GM12872 (cell line): ENCODE measurements around the gene ARHGAP4.

Experiments used
- TF ChIP-seq, protein P1 (sequence below): IDR thresholded peaks from 3 replicates; pipeline ENCODE4 v1.5.1; 2011; ENCODE audit warnings: low read depth, mild to moderate bottlenecking, low read length, moderate library complexity; ENCODE audit not compliant: insufficient read depth

Gene ARHGAP4

DNA sequence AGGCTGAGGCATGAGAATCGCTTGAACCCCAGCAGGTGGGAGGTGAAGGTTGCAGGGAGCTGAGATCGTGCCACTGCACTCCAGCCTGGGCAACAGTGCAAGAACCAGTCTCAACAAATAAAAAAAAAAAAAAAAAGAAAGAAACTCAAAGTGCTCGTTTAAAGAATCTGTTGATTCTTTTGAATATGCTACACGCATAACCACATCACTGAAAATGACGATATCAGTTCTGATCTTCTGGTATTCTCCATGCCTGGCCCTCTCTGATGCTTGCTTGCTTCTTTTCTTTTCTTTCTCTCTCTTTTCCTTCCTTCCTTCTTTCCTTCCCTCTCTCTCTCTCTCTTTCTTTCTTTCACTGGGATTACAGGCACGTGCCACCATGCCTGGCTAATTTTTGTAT, 14.3 kb downstream of the ARHGAP4 start:
- TF ChIP-seq, protein P1, sequence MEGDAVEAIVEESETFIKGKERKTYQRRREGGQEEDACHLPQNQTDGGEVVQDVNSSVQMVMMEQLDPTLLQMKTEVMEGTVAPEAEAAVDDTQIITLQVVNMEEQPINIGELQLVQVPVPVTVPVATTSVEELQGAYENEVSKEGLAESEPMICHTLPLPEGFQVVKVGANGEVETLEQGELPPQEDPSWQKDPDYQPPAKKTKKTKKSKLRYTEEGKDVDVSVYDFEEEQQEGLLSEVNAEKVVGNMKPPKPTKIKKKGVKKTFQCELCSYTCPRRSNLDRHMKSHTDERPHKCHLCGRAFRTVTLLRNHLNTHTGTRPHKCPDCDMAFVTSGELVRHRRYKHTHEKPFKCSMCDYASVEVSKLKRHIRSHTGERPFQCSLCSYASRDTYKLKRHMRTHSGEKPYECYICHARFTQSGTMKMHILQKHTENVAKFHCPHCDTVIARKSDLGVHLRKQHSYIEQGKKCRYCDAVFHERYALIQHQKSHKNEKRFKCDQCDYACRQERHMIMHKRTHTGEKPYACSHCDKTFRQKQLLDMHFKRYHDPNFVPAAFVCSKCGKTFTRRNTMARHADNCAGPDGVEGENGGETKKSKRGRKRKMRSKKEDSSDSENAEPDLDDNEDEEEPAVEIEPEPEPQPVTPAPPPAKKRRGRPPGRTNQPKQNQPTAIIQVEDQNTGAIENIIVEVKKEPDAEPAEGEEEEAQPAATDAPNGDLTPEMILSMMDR, result no peak

DNA sequence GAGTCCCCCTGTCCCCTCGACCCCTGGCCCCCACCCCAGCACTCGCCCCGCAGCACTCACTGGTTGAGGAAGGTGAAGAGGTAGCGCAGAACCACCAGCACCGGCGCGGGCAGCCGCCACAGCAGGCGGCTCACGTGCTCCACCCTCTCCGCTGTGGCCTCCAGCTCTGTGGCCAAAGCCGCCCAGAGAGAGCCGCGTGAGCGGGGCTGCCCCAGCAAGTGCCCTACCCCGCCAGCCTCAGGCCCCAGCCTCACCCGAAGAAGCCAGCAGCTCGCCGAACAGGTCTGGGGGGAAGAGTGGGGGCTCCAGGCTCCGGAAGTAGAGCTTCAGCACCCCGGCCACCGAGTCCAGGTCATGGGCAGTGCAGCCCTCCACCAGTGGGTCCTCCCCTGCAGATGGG, 15.6 kb downstream of the ARHGAP4 start:
- TF ChIP-seq, protein P1, result no peak

DNA sequence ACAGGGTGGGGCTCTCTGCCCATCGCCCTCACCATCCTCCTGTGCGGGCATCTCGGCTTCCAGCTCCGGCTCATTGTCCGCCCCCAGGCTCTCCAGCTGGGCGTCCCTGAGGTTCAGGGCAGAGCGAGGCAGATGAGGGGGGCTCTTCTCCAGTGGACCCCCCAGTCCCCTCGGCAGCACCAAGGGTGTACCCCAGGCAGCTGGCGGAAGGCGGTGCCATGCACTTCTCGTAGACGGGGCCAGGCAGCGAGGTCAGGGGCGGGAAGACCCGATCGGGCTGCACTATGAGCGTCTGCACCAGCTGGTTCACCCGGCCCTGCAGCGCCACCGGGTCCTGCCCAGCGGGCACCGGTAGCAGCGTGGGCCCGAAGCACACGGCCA, 16.1 kb downstream of the ARHGAP4 start:
- TF ChIP-seq, protein P1, result no peak

DNA sequence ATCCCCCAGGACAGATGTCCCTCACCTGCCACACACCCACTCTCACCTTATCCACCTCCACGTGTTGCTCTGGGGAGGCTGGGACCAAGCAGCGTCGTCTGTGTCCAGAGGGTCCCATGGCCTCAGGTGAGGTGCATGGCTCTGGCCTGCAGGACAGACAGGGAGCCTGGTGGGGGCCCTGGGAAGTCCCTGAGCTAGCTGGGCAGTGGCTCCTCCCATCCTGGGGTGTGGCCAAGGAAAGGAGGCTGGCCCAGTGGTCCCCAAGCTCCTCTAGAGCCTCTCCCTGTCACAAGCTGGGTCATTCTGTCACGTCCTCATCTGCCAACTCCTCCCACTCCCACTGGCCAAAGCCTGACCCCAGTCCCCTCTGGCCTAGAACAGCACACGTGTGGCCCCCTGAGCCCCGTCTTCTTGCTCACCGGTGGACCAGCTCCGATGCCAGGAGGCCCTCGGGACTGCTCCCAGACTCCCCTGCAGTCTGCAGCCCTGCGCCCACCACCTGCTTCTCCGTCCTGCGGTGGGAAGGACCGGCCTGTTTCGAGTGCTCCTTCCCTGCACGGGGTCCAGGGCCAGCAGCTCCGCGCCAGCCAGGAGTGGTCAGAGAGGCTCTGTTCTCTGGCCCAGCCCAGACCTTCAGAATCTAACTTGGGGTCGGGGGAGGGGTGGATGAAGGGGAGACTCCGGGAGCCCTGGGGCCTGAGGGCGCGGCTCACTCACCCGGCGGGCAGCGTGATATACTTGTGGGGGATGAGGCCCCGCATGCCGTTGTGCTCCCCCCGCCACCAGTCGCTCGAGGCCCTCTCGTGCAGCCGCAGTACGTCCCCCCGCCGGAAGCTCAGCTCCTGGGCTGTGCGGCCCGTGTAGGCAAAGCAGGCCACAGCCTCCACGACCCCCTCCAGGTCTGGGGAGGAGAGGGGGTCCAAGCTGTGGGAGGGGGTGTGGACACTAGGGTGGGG, 16.8 kb downstream of the ARHGAP4 start:
- TF ChIP-seq, protein P1, result no peak

DNA sequence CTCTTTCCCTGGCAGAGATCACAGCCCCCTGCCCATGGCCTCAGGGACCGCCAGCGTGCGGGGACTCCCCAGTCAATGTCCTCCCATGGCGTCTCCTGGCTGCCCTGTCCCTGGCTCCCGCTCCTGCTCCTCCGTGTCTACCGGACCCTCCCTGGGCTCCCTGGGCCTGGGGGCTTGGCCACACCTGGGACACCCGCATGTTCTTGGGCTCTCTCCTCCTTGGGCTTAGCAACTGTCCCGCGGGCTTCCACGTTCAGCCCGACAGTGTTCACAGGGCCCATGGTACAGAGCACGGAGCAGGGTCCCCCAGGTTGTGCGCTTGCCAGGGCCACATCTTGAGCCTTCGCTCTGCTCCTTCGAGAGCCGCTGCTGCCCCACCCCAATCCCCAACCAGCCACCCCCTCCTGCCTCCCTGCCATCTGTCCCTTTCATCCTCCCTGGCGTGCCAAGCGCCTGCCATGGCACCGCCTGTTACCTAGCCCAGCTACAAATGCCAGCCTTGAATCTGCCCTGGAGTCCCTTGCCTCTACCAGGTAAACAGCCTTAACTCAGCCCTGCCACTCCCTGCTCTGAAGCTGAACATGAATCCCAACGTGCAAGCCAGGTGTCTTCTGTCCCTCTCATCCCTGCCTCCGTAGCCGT, 17.7 kb downstream of the ARHGAP4 start:
- TF ChIP-seq, protein P1, result no peak

DNA sequence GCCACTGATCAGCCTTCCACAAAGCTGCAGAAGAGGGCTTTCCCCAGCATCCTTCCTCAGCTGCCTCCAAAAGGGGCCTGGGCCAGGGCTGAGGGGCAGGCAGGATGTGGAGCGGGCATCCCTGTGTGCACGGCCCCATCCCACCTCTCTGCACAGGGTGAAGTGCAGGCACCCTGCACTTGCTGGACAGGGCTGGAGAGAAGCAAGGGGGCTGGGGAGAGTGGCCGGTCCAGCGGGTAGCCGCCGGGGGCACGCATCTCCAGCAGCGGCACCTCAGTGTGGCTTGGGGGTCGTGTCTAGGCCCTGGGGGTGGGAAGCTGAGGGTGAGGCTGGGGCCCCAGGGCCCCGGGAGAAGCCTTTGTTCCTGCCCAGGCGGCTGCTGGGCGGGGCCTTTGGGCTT, 18.6 kb downstream of the ARHGAP4 start:
- TF ChIP-seq, protein P1, result no peak

DNA sequence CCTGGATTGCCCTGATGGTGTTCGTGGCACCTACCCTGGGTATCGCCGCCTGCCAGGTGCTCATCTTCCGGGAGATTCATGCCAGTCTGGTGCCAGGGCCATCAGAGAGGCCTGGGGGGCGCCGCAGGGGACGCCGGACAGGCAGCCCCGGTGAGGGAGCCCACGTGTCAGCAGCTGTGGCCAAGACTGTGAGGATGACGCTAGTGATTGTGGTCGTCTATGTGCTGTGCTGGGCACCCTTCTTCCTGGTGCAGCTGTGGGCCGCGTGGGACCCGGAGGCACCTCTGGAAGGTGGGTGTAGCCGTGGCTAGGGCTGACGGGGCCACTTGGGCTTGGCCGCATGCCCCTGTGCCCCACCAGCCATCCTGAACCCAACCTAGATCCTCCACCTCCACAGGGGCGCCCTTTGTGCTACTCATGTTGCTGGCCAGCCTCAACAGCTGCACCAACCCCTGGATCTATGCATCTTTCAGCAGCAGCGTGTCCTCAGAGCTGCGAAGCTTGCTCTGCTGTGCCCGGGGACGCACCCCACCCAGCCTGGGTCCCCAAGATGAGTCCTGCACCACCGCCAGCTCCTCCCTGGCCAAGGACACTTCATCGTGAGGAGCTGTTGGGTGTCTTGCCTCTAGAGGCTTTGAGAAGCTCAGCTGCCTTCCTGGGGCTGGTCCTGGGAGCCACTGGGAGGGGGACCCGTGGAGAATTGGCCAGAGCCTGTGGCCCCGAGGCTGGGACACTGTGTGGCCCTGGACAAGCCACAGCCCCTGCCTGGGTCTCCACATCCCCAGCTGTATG, 19.7 kb downstream of the ARHGAP4 start:
- TF ChIP-seq, protein P1, result no peak
